ENCODE data around the gene TMEM132C. TPM values are rescaled to one million over a fixed set of nuclear protein-coding genes. Genes with fewer than 3 reads are reported as not detected.

TMEM132C gene
- total and polyA plus RNA-seq, 2 of the 8 experiments (the other 6 are each of a cell fraction or from before 2014, with no cell fraction given): 0.23 to 0.76 TPM

DNA sequence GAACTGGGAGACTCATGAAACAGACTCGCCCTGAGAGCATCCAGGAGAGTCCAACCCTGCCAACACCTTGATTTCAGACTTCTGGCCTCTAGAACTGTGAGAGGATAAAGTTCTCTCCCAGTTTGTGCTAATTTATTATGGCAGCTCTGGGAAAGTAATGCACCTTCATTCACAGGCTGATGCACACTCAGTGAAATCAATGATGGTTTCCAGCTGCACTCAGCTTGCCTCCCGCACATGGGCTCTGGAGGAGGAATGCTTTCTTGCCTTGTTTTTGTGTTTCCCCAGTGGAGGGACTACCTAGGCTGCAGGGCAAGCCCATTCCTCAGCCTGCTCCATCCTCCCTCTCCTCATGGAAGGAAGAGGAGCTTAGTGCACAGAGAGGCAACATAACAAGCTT is 45.7 kb downstream of the TMEM132C start:
- H2BK5ac ChIP-seq (ENCODE audit: low read depth, low read length): no peak overlapping the region
- H4K20me1 ChIP-seq (replicated peaks in 1 of 2; ENCODE audit: control insufficient read depth in 1 of 2, insufficient read depth in 2 of 2, low read length in 2 of 2): no peaks in the 10 kb centered on the region
- no peak overlapping the region for H3K14ac ChIP-seq (ENCODE audit: insufficient read length)
- H4K5ac ChIP-seq (ENCODE audit: insufficient read length, low read depth, low read length): no peak overlapping the region
- no peak overlapping the region for H3K23ac ChIP-seq (ENCODE audit: insufficient read length)
- CTCF ChIA-PET (ENCODE audit: partially characterized antibody): interaction anchor here (0.8 to 1.4 kb wide), 6 partner anchors 12 to 53 kb away, joined by 3 to 4 read pairs (median 3); no protein-coding TSS in a partner anchor
- no peak overlapping the region for H4K8ac ChIP-seq (ENCODE audit: extremely low read depth, insufficient read depth, low read length)
- 86% methylated on average over 2 of the region's 2 CpGs; no CpG with 5 or more reads in 1 of the 2 experiments for WGBS, 2 experiments (ENCODE audit: extremely low coverage in 1 of 2, insufficient coverage in 1 of 2, insufficient read length in 1 of 2, insufficient replicate concordance in 2 of 2, low coverage in 1 of 2, low lambda C conversion rate in 2 of 2, missing lambda C conversion rate in 1 of 2)
- H2BK20ac ChIP-seq (ENCODE audit: low read length): no peak overlapping the region
- no peak for FAIRE-seq
- H3K36me3 ChIP-seq (ENCODE audit: control insufficient read depth in 2 of 4, insufficient read depth in 4 of 4, low read length in 3 of 4): no peaks in the 10 kb centered on the region
- no peak overlapping the region for H2AFZ ChIP-seq (ENCODE audit: low read length)
- no peak overlapping the region for H3K9ac ChIP-seq (replicated peaks in 1 of 4; ENCODE audit: extremely low read depth in 1 of 4, low read depth in 3 of 4, low read length in 3 of 4)
- H2BK12ac ChIP-seq (ENCODE audit: low read depth, low read length): 0 out of 2 replicates have a peak overlapping the region, but pooled peaks have one; percentile 39
- H3K4me3 ChIP-seq (ENCODE audit: extremely low read depth in 1 of 4, insufficient read depth in 2 of 4, low read depth in 3 of 4, low read length in 4 of 4): no peak overlapping the region
- no peaks in the 10 kb centered on the region for H3K79me2 ChIP-seq (ENCODE audit: control insufficient read depth in 1 of 2, insufficient read depth in 2 of 2, low read length in 2 of 2)
- H2BK15ac ChIP-seq (ENCODE audit: low read length): 0 out of 2 replicates have a peak overlapping the region, but pooled peaks have one; percentile 31
- no peaks in the 10 kb centered on the region for H3K9me3 ChIP-seq (ENCODE audit: insufficient read depth in 2 of 2, low read depth in 1 of 2, low read length in 1 of 2)
- no peak overlapping the region for H4K91ac ChIP-seq (replicated peaks; ENCODE audit: insufficient read length, low read length)
- H3K4me2 ChIP-seq (ENCODE audit: insufficient read depth in 1 of 2, low read depth in 2 of 2, low read length in 2 of 2): no peak overlapping the region
- no peak overlapping the region for H3K27ac ChIP-seq (ENCODE audit: low read depth, low read length)
- H3K4me1 ChIP-seq (replicated peaks in 1 of 4; ENCODE audit: control insufficient read depth in 3 of 4, insufficient read depth in 4 of 4, low read length in 3 of 4): peaks cover 0 to 3% (median 0%) of the 10 kb centered on the region in 4 experiments; a peak in 1 of 7 replicates
- H2BK120ac ChIP-seq (replicated peaks; ENCODE audit: low read depth, low read length): no peak overlapping the region
- no peak overlapping the region for H3K18ac ChIP-seq (ENCODE audit: extremely low read depth, low read length)
- no peaks in the 10 kb centered on the region for H3K79me1 ChIP-seq (ENCODE audit: low read depth, low read length)
- no peak overlapping the region for H3K56ac ChIP-seq (replicated peaks; ENCODE audit: insufficient read length, low read depth, low read length)
- POLR2A ChIA-PET (ENCODE audit: partially characterized antibody): no interaction called here
- H3K4ac ChIP-seq (replicated peaks; ENCODE audit: insufficient read length, low read depth, low read length): no peak overlapping the region
- H3K27me3 ChIP-seq (replicated peaks in 1 of 4; ENCODE audit: control insufficient read depth in 3 of 4, extremely low read depth in 1 of 4, insufficient read depth in 3 of 4, low read length in 3 of 4): no peaks in the 10 kb centered on the region; a peak in 1 of 7 replicates
- no peak for DNase-seq (ENCODE audit: low read depth in 1 of 2, low spot score in 2 of 2)
- H3K23me2 ChIP-seq (ENCODE audit: low read depth, low read length): no peaks in the 10 kb centered on the region; the same call in 1 of the 2 replicates
- no peak overlapping the region for H2AK5ac ChIP-seq (ENCODE audit: low read depth, low read length)
- TF ChIP-seq, protein P1, sequence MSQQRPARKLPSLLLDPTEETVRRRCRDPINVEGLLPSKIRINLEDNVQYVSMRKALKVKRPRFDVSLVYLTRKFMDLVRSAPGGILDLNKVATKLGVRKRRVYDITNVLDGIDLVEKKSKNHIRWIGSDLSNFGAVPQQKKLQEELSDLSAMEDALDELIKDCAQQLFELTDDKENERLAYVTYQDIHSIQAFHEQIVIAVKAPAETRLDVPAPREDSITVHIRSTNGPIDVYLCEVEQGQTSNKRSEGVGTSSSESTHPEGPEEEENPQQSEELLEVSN (IDR thresholded peaks at IDR 0.05): no peak
- TF ChIP-seq TAF7 (optimal IDR thresholded peaks at IDR 0.05; ENCODE audit: borderline replicate concordance, low read depth, low read length) (no peak), TBP (IDR thresholded peaks at IDR 0.05; ENCODE audit: low read depth, low read length) (no peak), SIX5 (IDR thresholded peaks at IDR 0.05; ENCODE audit: low read depth, low read length) (no peak), EP300 (IDR thresholded peaks at IDR 0.05; ENCODE audit: borderline replicate concordance in 1 of 2, low read depth in 2 of 2, low read length in 2 of 2) (no peak), SRF (IDR thresholded peaks at IDR 0.05; ENCODE audit: low read depth, low read length) (no peak), TCF12 (IDR thresholded peaks at IDR 0.05; ENCODE audit: low read depth, low read length) (no peak), GTF2F1 (IDR thresholded peaks at IDR 0.05; ENCODE audit: borderline replicate concordance, low read depth, low read length) (no peak), SP2 (IDR thresholded peaks at IDR 0.05; ENCODE audit: low read length) (no peak), MAFK (IDR thresholded peaks at IDR 0.05; ENCODE audit: low read depth, low read length) (no peak), CHD1 (IDR thresholded peaks at IDR 0.05; ENCODE audit: low read depth, low read length) (no peak), CHD2 (IDR thresholded peaks at IDR 0.05; ENCODE audit: low read length) (no peak), BCL11A (IDR thresholded peaks at IDR 0.05; ENCODE audit: low read depth in 2 of 2, low read length in 2 of 2) (no peak), TAF1 (IDR thresholded peaks at IDR 0.05; ENCODE audit: low read depth, low read length) (no peak), CREB1 (IDR thresholded peaks at IDR 0.05) (no peak)
